ENCODE results near the gene ZNF827.

DNA sequence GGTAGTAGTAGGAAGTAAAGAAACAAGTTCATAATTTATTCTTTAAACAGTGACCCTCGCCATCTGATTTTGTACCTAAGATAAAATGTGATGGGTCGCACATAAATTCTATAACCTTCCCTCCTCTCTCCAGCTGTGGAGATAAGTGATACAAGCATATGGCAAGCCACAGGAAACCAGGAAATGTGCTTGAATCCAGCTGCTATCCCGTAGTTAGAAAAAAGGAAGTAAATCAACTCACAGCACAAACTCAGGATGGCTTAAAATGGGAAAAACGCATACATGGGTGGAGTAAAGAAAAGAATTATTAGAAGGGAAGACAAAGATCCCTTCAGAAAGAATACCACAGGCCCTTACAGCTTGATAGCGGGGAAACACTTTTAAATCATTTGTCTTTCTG lies 78.2 kb downstream of the ZNF827 start:
- TF ChIP-seq, protein P1, sequence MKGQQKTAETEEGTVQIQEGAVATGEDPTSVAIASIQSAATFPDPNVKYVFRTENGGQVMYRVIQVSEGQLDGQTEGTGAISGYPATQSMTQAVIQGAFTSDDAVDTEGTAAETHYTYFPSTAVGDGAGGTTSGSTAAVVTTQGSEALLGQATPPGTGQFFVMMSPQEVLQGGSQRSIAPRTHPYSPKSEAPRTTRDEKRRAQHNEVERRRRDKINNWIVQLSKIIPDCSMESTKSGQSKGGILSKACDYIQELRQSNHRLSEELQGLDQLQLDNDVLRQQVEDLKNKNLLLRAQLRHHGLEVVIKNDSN (IDR thresholded peaks at IDR 0.05) = no peak
- TF ChIP-seq EP300 (IDR thresholded peaks at IDR 0.05; ENCODE audit: borderline replicate concordance) (no peak), EGR1 (IDR thresholded peaks at IDR 0.05) (no peak), TAF1 (IDR thresholded peaks at IDR 0.05; ENCODE audit: low read depth) (no peak), TCF12 (IDR thresholded peaks at IDR 0.05; ENCODE audit: low read depth) (no peak), RAD21 (IDR thresholded peaks at IDR 0.05; ENCODE audit: low read depth) (no peak), NFIC (IDR thresholded peaks at IDR 0.05) (no peak), YY1 (IDR thresholded peaks at IDR 0.05; ENCODE audit: low read depth) (no peak), CREB1 (IDR thresholded peaks at IDR 0.05; ENCODE audit: low read depth) (no peak)
- TF ChIP-seq, protein P2, sequence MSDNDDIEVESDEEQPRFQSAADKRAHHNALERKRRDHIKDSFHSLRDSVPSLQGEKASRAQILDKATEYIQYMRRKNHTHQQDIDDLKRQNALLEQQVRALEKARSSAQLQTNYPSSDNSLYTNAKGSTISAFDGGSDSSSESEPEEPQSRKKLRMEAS (IDR thresholded peaks at IDR 0.05) = no peak
- TF ChIP-seq, protein P3, sequence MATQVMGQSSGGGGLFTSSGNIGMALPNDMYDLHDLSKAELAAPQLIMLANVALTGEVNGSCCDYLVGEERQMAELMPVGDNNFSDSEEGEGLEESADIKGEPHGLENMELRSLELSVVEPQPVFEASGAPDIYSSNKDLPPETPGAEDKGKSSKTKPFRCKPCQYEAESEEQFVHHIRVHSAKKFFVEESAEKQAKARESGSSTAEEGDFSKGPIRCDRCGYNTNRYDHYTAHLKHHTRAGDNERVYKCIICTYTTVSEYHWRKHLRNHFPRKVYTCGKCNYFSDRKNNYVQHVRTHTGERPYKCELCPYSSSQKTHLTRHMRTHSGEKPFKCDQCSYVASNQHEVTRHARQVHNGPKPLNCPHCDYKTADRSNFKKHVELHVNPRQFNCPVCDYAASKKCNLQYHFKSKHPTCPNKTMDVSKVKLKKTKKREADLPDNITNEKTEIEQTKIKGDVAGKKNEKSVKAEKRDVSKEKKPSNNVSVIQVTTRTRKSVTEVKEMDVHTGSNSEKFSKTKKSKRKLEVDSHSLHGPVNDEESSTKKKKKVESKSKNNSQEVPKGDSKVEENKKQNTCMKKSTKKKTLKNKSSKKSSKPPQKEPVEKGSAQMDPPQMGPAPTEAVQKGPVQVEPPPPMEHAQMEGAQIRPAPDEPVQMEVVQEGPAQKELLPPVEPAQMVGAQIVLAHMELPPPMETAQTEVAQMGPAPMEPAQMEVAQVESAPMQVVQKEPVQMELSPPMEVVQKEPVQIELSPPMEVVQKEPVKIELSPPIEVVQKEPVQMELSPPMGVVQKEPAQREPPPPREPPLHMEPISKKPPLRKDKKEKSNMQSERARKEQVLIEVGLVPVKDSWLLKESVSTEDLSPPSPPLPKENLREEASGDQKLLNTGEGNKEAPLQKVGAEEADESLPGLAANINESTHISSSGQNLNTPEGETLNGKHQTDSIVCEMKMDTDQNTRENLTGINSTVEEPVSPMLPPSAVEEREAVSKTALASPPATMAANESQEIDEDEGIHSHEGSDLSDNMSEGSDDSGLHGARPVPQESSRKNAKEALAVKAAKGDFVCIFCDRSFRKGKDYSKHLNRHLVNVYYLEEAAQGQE (IDR thresholded peaks at IDR 0.05; ENCODE audit: low read depth) = no peak
